Smooth muscle cell (in vitro differentiated cells): ENCODE data around the gene CPED1. TPM values are rescaled to one million over a fixed set of nuclear protein-coding genes. Genes with fewer than 3 reads are reported as not detected.

Experiments
- DNase-seq: peaks from one replicate; lab custom pipeline; 2025; ENCODE audit not compliant: unreplicated experiment; lab: John Stamatoyannopoulos, UW
- H2AFZ ChIP-seq: fragments of 200-600 bp; sonication (generic); 2 replicates; pipeline ENCODE4 v1.6.0; 2016; ENCODE audit warnings: antibody characterized with exemption, low read depth, mild to moderate bottlenecking
- H3F3A ChIP-seq: fragments of 200-600 bp; sonication (generic); 2 replicates; pipeline ENCODE4 v1.6.0; 2017; ENCODE audit warnings: antibody characterized with exemption, low read depth
- H3K27ac ChIP-seq: fragments of 200-600 bp; sonication (generic); 2 replicates; pipeline ENCODE4 v1.5.1; 2016; ENCODE audit warnings: low read depth, mild to moderate bottlenecking
- H3K27me3 ChIP-seq: fragments of 200-600 bp; sonication (generic); 2 replicates; pipeline ENCODE4 v1.6.1; 2016; ENCODE audit warnings: low read depth, mild to moderate bottlenecking
- H3K36me3 ChIP-seq: fragments of 200-600 bp; sonication (generic); 2 replicates; pipeline ENCODE4 v1.5.1; 2016; ENCODE audit warnings: low read depth
- H3K4me1 ChIP-seq: fragments of 200-600 bp; sonication (generic); 2 replicates; pipeline ENCODE4 v1.5.1; 2016; ENCODE audit warnings: low read depth
- H3K4me2 ChIP-seq: fragments of 200-600 bp; sonication (generic); 2 replicates; pipeline ENCODE4 v1.6.0; 2016; ENCODE audit warnings: mild to moderate bottlenecking
- H3K4me3 ChIP-seq: fragments of 200-600 bp; sonication (generic); 2 replicates; pipeline ENCODE4 v1.5.1; 2016; ENCODE audit warnings: mild to moderate bottlenecking
- H3K79me2 ChIP-seq: fragments of 200-600 bp; sonication (generic); 2 replicates; pipeline ENCODE4 v1.6.0; 2016; ENCODE audit warnings: low read depth, mild to moderate bottlenecking
- H3K9ac ChIP-seq: fragments of 200-600 bp; sonication (generic); 2 replicates; pipeline ENCODE4 v1.6.0; 2016; ENCODE audit warnings: low read depth
- H3K9me3 ChIP-seq: fragments of 200-600 bp; sonication (generic); replicated peaks from 2 replicates; pipeline ENCODE4 v1.5.1; 2016; ENCODE audit warnings: low read depth
- H4K20me1 ChIP-seq: fragments of 200-600 bp; sonication (generic); 2 replicates; pipeline ENCODE4 v1.6.0; 2016; ENCODE audit warnings: low read depth
- CTCF ChIP-seq: fragments of 200-600 bp; sonication (generic); IDR thresholded peaks from 2 replicates; pipeline ENCODE4 v1.5.1; 2017; ENCODE audit warnings: borderline replicate concordance, mild to moderate bottlenecking, antibody characterized with exemption; ENCODE audit not compliant: insufficient read depth, poor library complexity, severe bottlenecking
- WGBS: methylation state at CpG from one replicate; pipeline ENCODE4 v1.1.7; 2016; ENCODE audit warnings: low lambda C conversion rate; 5-methylcytosine and 5-hydroxymethylcytosine counted together
- polyA plus RNA-seq: library from polyadenylated mRNA; unstranded; fragments of >200 nt; fragmentation: Nextera tagmentation; extraction: Ambion mirVana; gene quantifications from 2 replicates; pipeline ENCODE4 v1.2.1, GENCODE V29; 2016
- total RNA-seq: library from RNA; depleted of rRNA; stranded (reverse); fragments of >200 nt; gene quantifications from 2 replicates; pipeline ENCODE4 v1.2.3, GENCODE V29; 2014

Gene CPED1
- total and polyA plus RNA-seq, 2 experiments from 2014 or later, result 9.5 to 12.9 TPM

GRCh38 chr7:121080913-121081326, 92.4 kb downstream of the CPED1 start:
- no peaks in the 10 kb centered on the region for H3K27me3 ChIP-seq
- H3K36me3 ChIP-seq, result no peaks in the 10 kb centered on the region
- peaks cover 5% of the 10 kb centered on the region for H3F3A ChIP-seq
- 73% methylated on average over 4 of the region's 4 CpGs for WGBS
- no peaks in the 10 kb centered on the region for H3K79me2 ChIP-seq
- no peak overlapping the region for H3K4me2 ChIP-seq
- no peak for TF ChIP-seq CTCF
- DNase-seq, result no peak
- no peak overlapping the region for H3K4me3 ChIP-seq
- peaks cover 7% of the 10 kb centered on the region for H3K4me1 ChIP-seq
- no peaks in the 10 kb centered on the region for H4K20me1 ChIP-seq
- H3K9me3 ChIP-seq, result no peaks in the 10 kb centered on the region
- H3K9ac ChIP-seq, result no peak overlapping the region
- H2AFZ ChIP-seq, result no peak overlapping the region
- no peak overlapping the region for H3K27ac ChIP-seq

- peaks cover 7% of the 10 kb centered on the region for H3K4me1 ChIP-seq
- no peak for DNase-seq
- H3K9me3 ChIP-seq, result no peaks in the 10 kb centered on the region
- H3K9ac ChIP-seq, result no peak overlapping the region
- no peaks in the 10 kb centered on the region for H4K20me1 ChIP-seq
- 58% methylated on average over 3 of the region's 3 CpGs for WGBS
- H3K36me3 ChIP-seq, result no peaks in the 10 kb centered on the region
- H3K27ac ChIP-seq, result no peak overlapping the region
- no peak overlapping the region for H3K4me2 ChIP-seq
- no peaks in the 10 kb centered on the region for H3K27me3 ChIP-seq
- H2AFZ ChIP-seq, result no peak overlapping the region
- H3F3A ChIP-seq, result peaks cover 5% of the 10 kb centered on the region
- H3K4me3 ChIP-seq, result no peak overlapping the region
- H3K79me2 ChIP-seq, result no peaks in the 10 kb centered on the region
- TF ChIP-seq CTCF, result peak; percentile 65
These were observed 92.9 kb downstream of the CPED1 start for GRCh38 chr7:121081327-121081936.

GRCh38 chr7:121082400-121083101, 94.0 kb downstream of the CPED1 start:
- TF ChIP-seq CTCF, result no peak
- DNase-seq, result no peak
- Histone ChIP-seq H4K20me1 (no peaks in the 10 kb centered on the region), H3K79me2 (no peaks in the 10 kb centered on the region), H3K27me3 (no peaks in the 10 kb centered on the region), H3K4me2 (no peak overlapping the region), H3K9me3 (no peaks in the 10 kb centered on the region), H3K36me3 (no peaks in the 10 kb centered on the region), H3K9ac (no peak overlapping the region), H2AFZ (no peak overlapping the region), H3K4me1 (peaks cover 7% of the 10 kb centered on the region), H3K27ac (peak overlapping the region; percentile 50), H3F3A (peaks cover 5% of the 10 kb centered on the region), H3K4me3 (no peak overlapping the region)
